Endothelial cell of umbilical vein (primary cell): Measurements from ENCODE around the gene C11orf58.

Experiments used
- CTCF ChIP-seq, 2 donors: IDR thresholded peaks; 1 replicate in 1 of 2; 2 replicates in 1 of 2; pipeline ENCODE4 v1.5.1; 2011; ENCODE audit warnings: low read length in 2 of 2, mild to moderate bottlenecking in 2 of 2, moderate library complexity in 2 of 2, control low read depth in 1 of 2, inconsistent platforms in 1 of 2, low read depth in 1 of 2; ENCODE audit not compliant: insufficient read depth in 1 of 2; ENCODE audit errors: extremely low read depth in 1 of 2
- EZH2 ChIP-seq: IDR thresholded peaks from 2 replicates; pipeline ENCODE4 v1.6.1; 2012; ENCODE audit warnings: borderline replicate concordance, low read depth, mild to moderate bottlenecking, moderate library complexity, low read length, inconsistent platforms; ENCODE audit not compliant: severe bottlenecking
- FOS ChIP-seq: IDR thresholded peaks from 2 replicates; pipeline ENCODE4 v1.6.1; 2011; ENCODE audit warnings: mild to moderate bottlenecking, low read length, moderate library complexity, borderline replicate concordance; ENCODE audit not compliant: insufficient read depth
- POLR2A ChIP-seq: IDR thresholded peaks from 2 replicates; pipeline ENCODE4 v1.6.1; 2012; ENCODE audit warnings: low read depth, mild to moderate bottlenecking, control low read depth, low read length
- POLR2AphosphoS5 ChIP-seq: IDR thresholded peaks from 2 replicates; pipeline ENCODE4 v1.6.1; 2012; ENCODE audit warnings: low read depth, mild to moderate bottlenecking, control low read depth, low read length, moderate library complexity; ENCODE audit not compliant: insufficient read depth

GRCh38 chr11:16796311-16796710 is 57.9 kb downstream of the C11orf58 start:
- TF ChIP-seq POLR2AphosphoS5: no peak
- no peak for TF ChIP-seq EZH2
- TF ChIP-seq CTCF (IDR thresholded peaks at IDR 0.05; ENCODE audit: extremely low read depth in 1 of 2, insufficient read depth in 1 of 2, low read depth in 1 of 2, low read length in 2 of 2): no peak
- no peak for TF ChIP-seq POLR2A
- no peak for TF ChIP-seq FOS
